HepG2 (cell line): Measurements from ENCODE around the gene CSNK1G1. TPM values are rescaled to one million over a fixed set of nuclear protein-coding genes. Genes with fewer than 3 reads are reported as not detected.

Experiments
- ATAC-seq: fragments of 200-7000 bp; cut with Tn5 transposase; 3 replicates; pipeline ENCODE4 v1.9.1; 2020; ENCODE audit warnings: mild to moderate bottlenecking, moderate library complexity
- BruUV-seq: library from RNA; stranded (reverse); fragments of 400-500 nt; replicated peaks from 2 replicates; lab custom pipeline; 2021; lab: Mats Ljungman, UMichigan
- CTCF ChIA-PET: fragments of 300-600 bp; formaldehyde crosslinking; extraction: SDS; loops from one replicate; lab custom pipeline; 2021; ENCODE audit warnings: low total read pairs, inconsistent platforms, low intra/inter-chr PET ratio; lab: Yijun Ruan, JAX
- POLR2A ChIA-PET: fragments of 350-600 bp; sonication (Branson Sonifier 250); formaldehyde crosslinking; loops from one replicate; lab custom pipeline; 2020; ENCODE audit warnings: antibody characterized with exemption, inconsistent platforms; lab: Yijun Ruan, JAX
- DNase-seq: peaks from one replicate; pipeline ENCODE4 v3.0.0-alpha.2; 2015; ENCODE audit warnings: low spot score
- FAIRE-seq: peaks from 3 replicates; lab custom pipeline; 2011; peaks lifted over from hg19 to GRCh38; lab: Jason Lieb, UNC
- H2AFZ ChIP-seq: one replicate; pipeline ENCODE4 v1.6.1; 2011; ENCODE audit warnings: low read length, inconsistent platforms
- H3K27ac ChIP-seq: fragments of 300-600 bp; 3 replicates; pipeline ENCODE4 v1.8.0; 2011; ENCODE audit warnings: mixed run types, mild to moderate bottlenecking, mixed read lengths, low read length, inconsistent platforms; ENCODE audit not compliant: insufficient read depth; ENCODE audit errors: extremely low read length
- H3K27me3 ChIP-seq, 2 experiments: fragments of 200-600 bp in 1 of 2; 2 replicates in 1 of 2; 3 replicates in 1 of 2; pipeline versions ENCODE4 v1.6.0 to v1.8.0; 2011; ENCODE audit warnings: low read length in 2 of 2, mild to moderate bottlenecking in 2 of 2, moderate library complexity in 2 of 2, inconsistent platforms in 1 of 2; ENCODE audit not compliant: insufficient read depth in 2 of 2, control insufficient read depth in 1 of 2
- H3K36me3 ChIP-seq, 2 experiments: fragments of 200-600 bp in 1 of 2; replicated peaks in 1 of 2; 2 replicates in 1 of 2; 3 replicates in 1 of 2; pipeline versions ENCODE4 v1.5.1 to v1.8.0; 2011; ENCODE audit warnings: low read length in 2 of 2, inconsistent platforms in 1 of 2; ENCODE audit not compliant: insufficient read depth in 2 of 2, control insufficient read depth in 1 of 2
- H3K4me1 ChIP-seq: 2 replicates; pipeline ENCODE4 v1.5.1; 2012; ENCODE audit warnings: low read length, inconsistent platforms; ENCODE audit not compliant: insufficient read depth
- H3K4me2 ChIP-seq: 2 replicates; pipeline ENCODE4 v1.6.0; 2011; ENCODE audit warnings: low read depth, low read length, inconsistent platforms
- H3K4me3 ChIP-seq, 3 experiments: fragments of 200-600 bp in 1 of 3; sonication (generic), shearing (Covaris generic) in 1 of 3; replicated peaks in 1 of 3; 2 replicates each; pipeline ENCODE4 v1.5.1; 2011 to 2016; ENCODE audit warnings: low read length in 3 of 3, inconsistent platforms in 2 of 3, low read depth in 2 of 3, mild to moderate bottlenecking in 2 of 3, control low read depth in 1 of 3, mixed read lengths in 1 of 3; ENCODE audit not compliant: insufficient read depth in 1 of 3
- H3K79me2 ChIP-seq: one replicate; pipeline ENCODE4 v1.6.1; 2011; ENCODE audit warnings: low read length, inconsistent platforms; ENCODE audit not compliant: insufficient read depth
- H3K9ac ChIP-seq: 2 replicates; pipeline ENCODE4 v1.6.0; 2011; ENCODE audit warnings: mild to moderate bottlenecking, low read depth, low read length, inconsistent platforms; ENCODE audit not compliant: insufficient read depth
- H3K9me3 ChIP-seq: 2 replicates; pipeline ENCODE4 v1.5.1; 2012; ENCODE audit warnings: mild to moderate bottlenecking, low read length
- H4K20me1 ChIP-seq: 2 replicates; pipeline ENCODE4 v1.6.0; 2011; ENCODE audit warnings: inconsistent platforms, mild to moderate bottlenecking, low read length, moderate library complexity; ENCODE audit not compliant: insufficient read depth
- ATF1 ChIP-seq: IDR thresholded peaks from 2 replicates; pipeline ENCODE4 v1.6.1; 2016; ENCODE audit warnings: mild to moderate bottlenecking, control low read depth
- BRD4 ChIP-seq: sonication (generic); formaldehyde crosslinking; IDR thresholded peaks from 2 replicates; pipeline ENCODE4 v1.4.0; 2020; ENCODE audit warnings: missing genetic modification reagents
- FOXO1 ChIP-seq: sonication (generic); formaldehyde crosslinking; IDR thresholded peaks from 2 replicates; pipeline ENCODE4 v1.4.0; 2020; ENCODE audit warnings: missing genetic modification reagents
- KLF9 ChIP-seq: IDR thresholded peaks from 2 replicates; pipeline ENCODE4 v1.6.1; 2016; ENCODE audit warnings: low read depth
- SP2 ChIP-seq: sonication (generic); formaldehyde crosslinking; IDR thresholded peaks from 2 replicates; pipeline ENCODE4 v1.5.1; 2020; ENCODE audit warnings: mild to moderate bottlenecking, missing genetic modification reagents
- U2AF1 ChIP-seq: fragments of 200-400 bp; formaldehyde crosslinking; optimal IDR thresholded peaks from 2 replicates; pipeline ENCODE3; 2017; ENCODE audit warnings: mild to moderate bottlenecking, low read depth, low read length
- ZNF296 ChIP-seq: sonication (generic); formaldehyde crosslinking; conservative IDR thresholded peaks from 2 replicates; pipeline ENCODE4 v1.5.0; 2020; ENCODE audit warnings: mild to moderate bottlenecking, missing genetic modification reagents
- WGBS: methylation state at CpG from one replicate; pipeline ENCODE4 v1.1.6; 2017; ENCODE audit warnings: low lambda C conversion rate; 5-methylcytosine and 5-hydroxymethylcytosine counted together
- in situ Hi-C: cut with HindIII; loops from 2 replicates; pipeline ENCODE4 v1.10.0; 2017; ENCODE audit warnings: low pct_unique_long_range_greater_than_20kb; ENCODE audit not compliant: extremely low pct_ligation_motif_present
- intact Hi-C: fragments of 100-400 bp; cut with micrococcal nuclease; formaldehyde crosslinking; loops from one replicate; pipeline ENCODE4 v1.10.0; 2022; ENCODE audit not compliant: unreplicated experiment
- polyA plus RNA-seq, 8 experiments: library from polyadenylated mRNA; depleted of rRNA in 3 of 8; stranded (reverse) in 7 of 8; unstranded in 1 of 8; fragments of >200 nt; fragmentation: Illumina TruSeq in 4 of 8; extraction: Trizol in 4 of 8; gene quantifications; 2 replicates each; pipeline versions ENCODE4 v1.2.1 to v1.2.3, GENCODE V29; 2011 to 2016; ENCODE audit warnings: low read depth in 4 of 8, missing spikeins in 1 of 8, mixed read lengths in 1 of 8; ENCODE audit not compliant: insufficient read depth in 1 of 8
- total RNA-seq, 5 experiments: library from RNA; depleted of rRNA; stranded (reverse); fragments of >200 nt; fragmentation: Illumina TruSeq; extraction: Trizol; gene quantifications; 2 replicates each; pipeline ENCODE4 v1.2.3, GENCODE V29; 2016; ENCODE audit warnings: low read depth in 1 of 5
- TF ChIP-seq, protein P1 (sequence below): sonication (generic); formaldehyde crosslinking; IDR thresholded peaks from 2 replicates; pipeline ENCODE4 v1.5.1; 2020; ENCODE audit warnings: missing genetic modification reagents, mild to moderate bottlenecking, borderline replicate concordance

The CSNK1G1 gene
- total and polyA plus RNA-seq, 2 of the 13 experiments (the other 11 are each of a cell fraction or from before 2014, with no cell fraction given) = 8.5 to 12.6 TPM

DNA sequence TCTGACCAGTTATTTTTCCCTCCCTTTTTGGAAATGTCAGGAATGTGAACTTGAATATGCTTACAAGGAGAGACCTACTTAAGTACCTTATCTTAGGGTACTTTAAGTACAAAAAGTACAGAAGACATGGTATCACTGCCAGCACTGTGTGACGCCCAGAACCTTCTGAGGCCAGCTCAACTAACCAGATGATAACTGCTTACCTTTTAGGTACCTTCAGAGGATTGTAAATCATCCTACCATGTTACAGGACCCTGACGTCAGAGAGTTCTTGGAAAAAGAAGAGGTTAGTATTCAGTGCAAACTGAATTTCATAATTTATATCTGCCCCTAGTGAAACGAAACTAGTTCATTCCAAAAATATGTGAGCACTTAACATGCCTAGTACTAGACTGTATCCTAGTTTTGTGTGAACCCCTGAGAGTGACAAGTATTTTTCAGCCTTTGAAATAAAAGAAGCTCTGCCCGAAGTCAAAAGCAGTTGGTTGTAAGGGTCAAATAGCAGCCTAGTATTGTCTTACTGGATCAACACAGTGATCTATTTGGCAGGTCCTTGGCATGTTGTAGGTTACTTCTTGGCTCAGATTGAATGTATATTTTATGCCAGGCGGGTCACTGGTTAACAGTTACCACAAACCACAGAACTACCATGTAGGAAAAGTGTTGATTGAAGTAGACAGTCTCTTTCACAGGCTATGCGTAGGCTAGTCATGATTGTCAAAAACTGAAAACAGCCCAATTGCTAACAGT lies 228.3 kb downstream of the CSNK1G1 start:
- CTCF ChIA-PET = no interaction called here
- ATAC-seq (no peak), FAIRE-seq (no peak), DNase-seq (no peak)
- H3K9ac ChIP-seq = no peak overlapping the region
- H4K20me1 ChIP-seq = no peaks in the 10 kb centered on the region
- H3K27me3 ChIP-seq = no peaks in the 10 kb centered on the region
- intact Hi-C loops (no loop called here), in situ Hi-C loops (no loop called here)
- peaks cover 30 to 88% of the 10 kb centered on the region in 2 experiments for H3K36me3 ChIP-seq
- 93% methylated on average over 6 of the region's 6 CpGs for WGBS
- no peaks in the 10 kb centered on the region for H3K9me3 ChIP-seq
- no peaks in the 10 kb centered on the region for H3K4me1 ChIP-seq
- POLR2A ChIA-PET = no interaction called here
- H2AFZ ChIP-seq = no peak overlapping the region
- H3K4me3 ChIP-seq = no peak overlapping the region
- H3K79me2 ChIP-seq = no peaks in the 10 kb centered on the region
- no peak overlapping the region for H3K27ac ChIP-seq
- H3K4me2 ChIP-seq = no peak overlapping the region
- BruUV-seq = no TSS peak
- no peak for TF ChIP-seq ZNF296 (CRISPR knock-in tag)
- TF ChIP-seq, protein P1, sequence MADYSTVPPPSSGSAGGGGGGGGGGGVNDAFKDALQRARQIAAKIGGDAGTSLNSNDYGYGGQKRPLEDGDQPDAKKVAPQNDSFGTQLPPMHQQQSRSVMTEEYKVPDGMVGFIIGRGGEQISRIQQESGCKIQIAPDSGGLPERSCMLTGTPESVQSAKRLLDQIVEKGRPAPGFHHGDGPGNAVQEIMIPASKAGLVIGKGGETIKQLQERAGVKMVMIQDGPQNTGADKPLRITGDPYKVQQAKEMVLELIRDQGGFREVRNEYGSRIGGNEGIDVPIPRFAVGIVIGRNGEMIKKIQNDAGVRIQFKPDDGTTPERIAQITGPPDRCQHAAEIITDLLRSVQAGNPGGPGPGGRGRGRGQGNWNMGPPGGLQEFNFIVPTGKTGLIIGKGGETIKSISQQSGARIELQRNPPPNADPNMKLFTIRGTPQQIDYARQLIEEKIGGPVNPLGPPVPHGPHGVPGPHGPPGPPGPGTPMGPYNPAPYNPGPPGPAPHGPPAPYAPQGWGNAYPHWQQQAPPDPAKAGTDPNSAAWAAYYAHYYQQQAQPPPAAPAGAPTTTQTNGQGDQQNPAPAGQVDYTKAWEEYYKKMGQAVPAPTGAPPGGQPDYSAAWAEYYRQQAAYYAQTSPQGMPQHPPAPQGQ = no peak
- no peak for TF ChIP-seq U2AF1
- no peak for TF ChIP-seq KLF9 (CRISPR knock-in tag)
- TF ChIP-seq BRD4 = no peak
- no peak for TF ChIP-seq FOXO1 (CRISPR knock-in tag)
- no peak for TF ChIP-seq SP2 (CRISPR knock-in tag)
- no peak for TF ChIP-seq ATF1 (CRISPR knock-in tag)
